Left lung (tissue), 10 donors: ENCODE data around the gene PHYHIPL. TPM values are rescaled to one million over a fixed set of nuclear protein-coding genes. Genes with fewer than 3 reads are reported as not detected.

Source experiments
- ATAC-seq: fragments of 200-7000 bp; cut with Tn5 transposase; one replicate; pipeline ENCODE4 v1.9.1; 2020; ENCODE audit warnings: moderate library complexity
- DNase-seq, 4 donors: peaks; one replicate each; pipeline ENCODE4 v3.0.0-alpha.2; 2013 to 2020
- H3K27ac ChIP-seq, 2 donors: fragments of 200-600 bp; sonication (generic) in 1 of 2; one replicate each; pipeline versions ENCODE4 v1.5.0 to v1.8.0; 2020 to 2021
- H3K27me3 ChIP-seq, 2 donors: fragments of 200-600 bp; sonication (generic) in 1 of 2; one replicate each; pipeline versions ENCODE4 v1.5.0 to v1.8.0; 2020 to 2021
- H3K36me3 ChIP-seq, 2 donors: fragments of 200-600 bp; sonication (generic) in 1 of 2; one replicate each; pipeline versions ENCODE4 v1.5.0 to v1.8.0; 2020 to 2021
- H3K4me1 ChIP-seq, 2 donors: fragments of 200-600 bp; one replicate each; pipeline ENCODE4 v1.8.0; 2021
- H3K4me3 ChIP-seq, 2 donors: fragments of 200-600 bp; sonication (generic) in 1 of 2; one replicate each; pipeline versions ENCODE4 v1.5.0 to v1.8.0; 2020 to 2021; ENCODE audit warnings: mild to moderate bottlenecking in 1 of 2
- H3K9me3 ChIP-seq, 2 donors: fragments of 200-600 bp; sonication (generic) in 1 of 2; one replicate each; pipeline versions ENCODE4 v1.5.0 to v1.8.0; 2020 to 2021
- intact Hi-C, 2 donors: fragments of 100-400 bp; cut with DNase I; formaldehyde crosslinking; loops; one replicate each; pipeline versions ENCODE4 v1.11.2 to v1.14.2; 2022
- polyA plus RNA-seq, 6 donors: library from polyadenylated mRNA; unstranded; fragments of 120-200 nt; gene quantifications; one replicate each; pipeline ENCODE4 v1.2.1, GENCODE V29; 2013; ENCODE audit not compliant: insufficient read length in 6 of 6
- total RNA-seq, 2 donors: library from RNA; stranded (reverse); fragmentation: NEBNext Ultra II Directional; extraction: Animal tissue kit (Norgen Biotek cat#: 25700); gene quantifications; one replicate each; pipeline ENCODE4 v1.2.1, GENCODE V29; 2021
- TF ChIP-seq, protein P1 (sequence below), 2 donors: fragments of 200-600 bp; sonication (generic) in 1 of 2; IDR thresholded peaks; one replicate each; pipeline versions ENCODE4 v1.5.0 to v1.8.0; 2021; ENCODE audit warnings: antibody characterized with exemption in 2 of 2
- donor health status: DM: no; HTN: yes; CAD: no.
- donor health status: DM: no; HTN: no; CAD: no.

The PHYHIPL gene
- total and polyA plus RNA-seq, 8 donors = 0.50 to 1.1 (median 0.68) TPM; not detected in 2

DNA sequence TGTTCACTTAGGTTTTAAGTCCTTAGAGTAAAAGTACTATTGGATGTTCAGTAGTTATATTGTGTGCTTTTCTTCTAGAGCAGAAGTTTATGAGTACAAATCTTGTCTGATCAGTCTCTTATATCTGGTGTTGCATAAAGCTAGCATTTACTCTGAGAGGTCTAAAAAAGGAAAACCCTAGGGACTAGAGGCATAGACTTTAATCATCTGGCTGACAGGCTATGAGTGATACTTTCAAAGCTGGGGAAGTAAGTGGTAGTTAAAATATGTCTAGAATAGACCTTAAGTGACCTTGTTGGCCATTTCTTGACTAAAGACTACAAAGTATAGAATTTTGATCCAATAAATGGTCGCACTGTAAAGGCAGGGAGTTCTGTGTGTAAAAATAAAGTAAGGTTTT, 32.9 kb upstream of the PHYHIPL start:
- H3K36me3 ChIP-seq = no peaks in the 10 kb centered on the region
- H3K4me1 ChIP-seq = no peaks in the 10 kb centered on the region
- no peaks in the 10 kb centered on the region for H3K9me3 ChIP-seq
- TF ChIP-seq, protein P1, sequence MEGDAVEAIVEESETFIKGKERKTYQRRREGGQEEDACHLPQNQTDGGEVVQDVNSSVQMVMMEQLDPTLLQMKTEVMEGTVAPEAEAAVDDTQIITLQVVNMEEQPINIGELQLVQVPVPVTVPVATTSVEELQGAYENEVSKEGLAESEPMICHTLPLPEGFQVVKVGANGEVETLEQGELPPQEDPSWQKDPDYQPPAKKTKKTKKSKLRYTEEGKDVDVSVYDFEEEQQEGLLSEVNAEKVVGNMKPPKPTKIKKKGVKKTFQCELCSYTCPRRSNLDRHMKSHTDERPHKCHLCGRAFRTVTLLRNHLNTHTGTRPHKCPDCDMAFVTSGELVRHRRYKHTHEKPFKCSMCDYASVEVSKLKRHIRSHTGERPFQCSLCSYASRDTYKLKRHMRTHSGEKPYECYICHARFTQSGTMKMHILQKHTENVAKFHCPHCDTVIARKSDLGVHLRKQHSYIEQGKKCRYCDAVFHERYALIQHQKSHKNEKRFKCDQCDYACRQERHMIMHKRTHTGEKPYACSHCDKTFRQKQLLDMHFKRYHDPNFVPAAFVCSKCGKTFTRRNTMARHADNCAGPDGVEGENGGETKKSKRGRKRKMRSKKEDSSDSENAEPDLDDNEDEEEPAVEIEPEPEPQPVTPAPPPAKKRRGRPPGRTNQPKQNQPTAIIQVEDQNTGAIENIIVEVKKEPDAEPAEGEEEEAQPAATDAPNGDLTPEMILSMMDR (IDR thresholded peaks at IDR 0.05) = no peak
- DNase-seq (no peak), ATAC-seq (no peak)
- no peaks in the 10 kb centered on the region for H3K27me3 ChIP-seq
- no peak overlapping the region for H3K4me3 ChIP-seq
- intact Hi-C loops = no loop called here
- H3K27ac ChIP-seq = no peak overlapping the region

DNA sequence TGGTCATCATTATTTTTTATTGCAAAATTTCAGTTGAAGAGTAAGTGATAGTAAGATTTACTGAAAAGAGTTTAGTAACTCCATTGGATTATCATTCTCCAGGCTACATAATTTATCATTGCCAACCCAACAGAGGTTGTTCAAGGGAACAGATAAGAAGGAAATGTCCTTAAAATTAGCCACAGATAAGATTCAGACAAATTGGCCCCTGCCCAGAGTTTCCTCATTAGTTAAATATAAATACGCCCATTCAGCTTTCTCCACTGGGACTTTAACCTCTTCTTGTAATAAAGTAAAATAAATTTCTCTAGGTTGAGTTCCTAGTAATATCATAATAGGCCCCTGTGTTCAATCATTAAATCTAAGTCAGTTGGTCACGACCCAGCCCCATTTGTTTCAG, 27.7 kb upstream of the PHYHIPL start:
- H3K27me3 ChIP-seq = no peaks in the 10 kb centered on the region
- ATAC-seq (no peak), DNase-seq (no peak)
- TF ChIP-seq, protein P1 (IDR thresholded peaks at IDR 0.05) = no peak
- no peaks in the 10 kb centered on the region for H3K9me3 ChIP-seq
- no peaks in the 10 kb centered on the region for H3K4me1 ChIP-seq
- no peak overlapping the region for H3K4me3 ChIP-seq
- no peaks in the 10 kb centered on the region for H3K36me3 ChIP-seq
- intact Hi-C loops = no loop called here
- no peak overlapping the region for H3K27ac ChIP-seq

DNA sequence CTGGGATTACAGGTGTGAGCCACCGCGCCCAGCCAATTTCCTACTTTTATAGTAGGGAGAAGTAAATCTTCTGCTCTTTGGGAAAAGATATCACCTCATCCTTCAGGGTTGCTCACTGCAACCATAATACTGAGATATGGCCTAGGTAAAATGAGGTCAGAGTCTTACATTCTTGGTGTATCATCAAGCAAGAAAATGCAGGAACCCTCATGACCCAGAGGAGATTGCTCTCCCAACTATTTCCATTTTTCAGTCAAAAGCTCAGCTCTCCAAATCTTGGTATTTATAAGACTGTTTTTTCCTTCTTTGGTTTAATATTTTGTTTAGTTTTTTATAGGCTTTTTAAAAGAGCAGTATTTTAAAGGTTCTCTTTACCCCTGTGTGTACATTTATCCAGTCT, 20.9 kb upstream of the PHYHIPL start:
- intact Hi-C loops = no loop called here
- Histone ChIP-seq H3K36me3 (no peaks in the 10 kb centered on the region), H3K27me3 (no peaks in the 10 kb centered on the region), H3K4me1 (no peaks in the 10 kb centered on the region), H3K9me3 (no peaks in the 10 kb centered on the region), H3K27ac (no peak overlapping the region), H3K4me3 (no peak overlapping the region)
- TF ChIP-seq, protein P1 (IDR thresholded peaks at IDR 0.05) = no peak
- no peak for ATAC-seq
- DNase-seq = no peak

DNA sequence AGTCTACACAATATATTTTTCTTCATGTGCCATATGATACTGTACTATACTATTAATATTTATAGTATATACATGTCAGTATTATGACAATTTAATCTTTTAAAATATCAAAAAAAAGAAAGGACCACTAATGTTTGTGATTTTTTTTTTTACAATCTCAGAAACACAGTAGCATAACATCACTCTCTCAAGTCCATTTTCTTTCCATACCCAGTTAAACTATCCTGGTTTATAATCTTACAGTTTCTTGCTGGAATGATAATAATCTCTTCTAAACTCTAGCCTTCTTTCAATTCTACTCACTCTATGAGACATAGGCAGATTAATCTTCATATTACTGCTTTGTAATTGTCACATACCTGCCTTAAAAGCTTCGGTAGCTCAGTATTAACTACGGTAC, 8.9 kb upstream of the PHYHIPL start:
- DNase-seq (no peak), ATAC-seq (no peak)
- TF ChIP-seq, protein P1 (IDR thresholded peaks at IDR 0.05) = no peak
- Histone ChIP-seq H3K27ac (no peak overlapping the region), H3K27me3 (no peaks in the 10 kb centered on the region), H3K4me3 (no peak overlapping the region), H3K4me1 (no peaks in the 10 kb centered on the region), H3K9me3 (peaks cover 0 to 4% of the 10 kb centered on the region in 2 donors), H3K36me3 (no peaks in the 10 kb centered on the region)
- intact Hi-C loops = no loop called here

DNA sequence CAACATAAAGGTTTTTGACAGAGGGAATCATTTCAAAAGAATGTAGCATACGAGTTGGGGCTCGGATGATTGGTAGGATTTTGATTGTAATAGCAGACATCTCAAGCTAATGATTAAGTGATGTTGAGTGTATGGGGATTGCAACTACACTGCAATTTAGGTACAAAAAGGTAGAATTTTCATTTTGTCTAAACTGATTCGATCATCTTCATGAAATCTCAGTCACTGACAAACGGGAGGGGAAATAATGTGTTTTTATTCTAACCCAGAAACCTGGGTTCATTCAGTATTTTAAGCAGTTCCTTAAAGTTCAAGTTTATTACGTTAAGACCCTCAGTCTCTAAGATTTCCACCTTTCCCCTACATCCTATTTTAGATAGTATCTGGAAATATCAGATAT, 3.9 kb upstream of the PHYHIPL start:
- no peaks in the 10 kb centered on the region for H3K36me3 ChIP-seq
- intact Hi-C loops = no loop called here
- ATAC-seq (no peak), DNase-seq (no peak)
- peaks cover 0 to 4% of the 10 kb centered on the region in 2 donors for H3K9me3 ChIP-seq
- H3K27ac ChIP-seq = no peak overlapping the region
- peaks cover 0 to 12% of the 10 kb centered on the region in 2 donors for H3K4me1 ChIP-seq
- TF ChIP-seq, protein P1 (IDR thresholded peaks at IDR 0.05) = no peak
- H3K27me3 ChIP-seq = peaks cover 17 to 28% of the 10 kb centered on the region in 2 donors
- H3K4me3 ChIP-seq = no peak overlapping the region
